ENCODE results near the gene FIZ1.

Gene FIZ1

GRCh38 chr19:55599468-55599841 lies at the start of gene FIZ1:
Gene FIZ1 (minus strand): TSS chr19:55599517. CDS start chr19:55597865, 1,652 bp downstream.
- CTCF ChIA-PET = interaction anchor here (0.7 to 2.4 kb wide), 5 partner anchors 12 to 96 kb away, joined by 3 to 9 read pairs (median 6); no protein-coding TSS in a partner anchor

DNA sequence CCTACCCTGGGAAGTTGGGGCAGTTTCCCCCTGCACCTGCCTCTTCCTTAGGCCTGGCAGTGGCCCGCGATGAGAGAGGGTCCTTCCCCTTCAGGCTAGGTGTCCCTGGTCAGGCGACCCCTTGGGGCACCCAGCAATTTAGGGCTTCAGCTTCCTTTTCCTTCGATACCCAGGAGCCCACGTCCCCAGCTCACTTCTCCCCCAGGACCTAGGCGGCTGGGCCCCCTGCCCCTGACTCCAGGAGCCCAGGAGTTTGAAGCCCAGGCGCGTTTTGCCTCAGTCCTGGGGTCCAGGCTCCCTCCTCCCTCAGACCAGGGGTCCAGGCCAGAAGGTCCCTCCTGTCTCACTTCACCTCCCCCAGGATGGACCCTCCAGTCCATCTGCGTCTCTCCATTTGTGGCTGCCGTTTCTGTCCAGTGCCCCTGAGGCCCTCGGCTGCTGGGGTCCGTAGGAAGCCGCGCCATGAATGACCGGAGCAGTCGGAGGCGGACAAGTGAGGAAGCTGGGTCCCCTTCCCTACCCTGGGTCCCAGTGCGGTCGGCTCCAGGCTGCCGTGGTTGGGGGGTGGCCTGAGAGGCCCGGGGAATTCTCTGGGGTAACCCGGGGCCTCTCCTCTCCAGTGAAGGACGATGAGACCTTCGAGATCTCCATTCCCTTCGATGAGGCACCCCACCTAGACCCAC lies 49.4 kb upstream of the FIZ1 start:
- DNase-seq (ENCODE audit: extremely low spot score) = no peak
- TF ChIP-seq, protein P1, sequence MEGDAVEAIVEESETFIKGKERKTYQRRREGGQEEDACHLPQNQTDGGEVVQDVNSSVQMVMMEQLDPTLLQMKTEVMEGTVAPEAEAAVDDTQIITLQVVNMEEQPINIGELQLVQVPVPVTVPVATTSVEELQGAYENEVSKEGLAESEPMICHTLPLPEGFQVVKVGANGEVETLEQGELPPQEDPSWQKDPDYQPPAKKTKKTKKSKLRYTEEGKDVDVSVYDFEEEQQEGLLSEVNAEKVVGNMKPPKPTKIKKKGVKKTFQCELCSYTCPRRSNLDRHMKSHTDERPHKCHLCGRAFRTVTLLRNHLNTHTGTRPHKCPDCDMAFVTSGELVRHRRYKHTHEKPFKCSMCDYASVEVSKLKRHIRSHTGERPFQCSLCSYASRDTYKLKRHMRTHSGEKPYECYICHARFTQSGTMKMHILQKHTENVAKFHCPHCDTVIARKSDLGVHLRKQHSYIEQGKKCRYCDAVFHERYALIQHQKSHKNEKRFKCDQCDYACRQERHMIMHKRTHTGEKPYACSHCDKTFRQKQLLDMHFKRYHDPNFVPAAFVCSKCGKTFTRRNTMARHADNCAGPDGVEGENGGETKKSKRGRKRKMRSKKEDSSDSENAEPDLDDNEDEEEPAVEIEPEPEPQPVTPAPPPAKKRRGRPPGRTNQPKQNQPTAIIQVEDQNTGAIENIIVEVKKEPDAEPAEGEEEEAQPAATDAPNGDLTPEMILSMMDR (IDR thresholded peaks at IDR 0.05; ENCODE audit: control extremely low read depth, extremely low read depth, low read depth, missing control alignments) = no peak
- CTCF ChIA-PET = interaction anchor here (7.2 kb wide), 1 partner anchor 14 kb away, joined by 84 read pairs; no protein-coding TSS in a partner anchor
- POLR2A ChIA-PET = interaction anchor here (0.7 to 1.7 kb wide), 3 partner anchors 13 to 242 kb away, joined by 3 to 8 read pairs (median 3); partner anchors contain the start of genes UBE2S and ZNF784

More at GRCh38 chr19:55599468-55599841, at the start of gene FIZ1:
- POLR2A ChIA-PET = interaction anchor here (0.6 to 1.0 kb wide), 5 partner anchors 20 to 1410 kb away, joined by 3 to 4 read pairs (median 3); partner anchors contain the start of genes MBOAT7 and U2AF2
- peak; percentile 85 for DNase-seq (ENCODE audit: extremely low spot score)
- TF ChIP-seq, protein P1 (IDR thresholded peaks at IDR 0.05; ENCODE audit: control extremely low read depth, extremely low read depth, low read depth, missing control alignments) = no peak

- peak; percentile 57 for DNase-seq (ENCODE audit: extremely low spot score)
- ChIA-PET POLR2A (interaction anchor here (0.5 to 1.7 kb wide), 4 partner anchors 9 to 241 kb away, joined by 3 to 8 read pairs (median 4); partner anchors contain the start of genes UBE2S and ZNF524), CTCF (interaction anchor here (0.9 to 7.2 kb wide), 5 partner anchors 9 to 143 kb away, joined by 3 to 84 read pairs (median 7); partner anchors contain the start of gene ZNF865)
- TF ChIP-seq, protein P1 (IDR thresholded peaks at IDR 0.05; ENCODE audit: control extremely low read depth, extremely low read depth, low read depth, missing control alignments) = no peak
These were observed 48.6 kb upstream of the FIZ1 start, which contains the start of gene CCDC106 for GRCh38 chr19:55647732-55648584. Gene CCDC106 (plus strand): TSS chr19:55648212. CDS start chr19:55649047, 835 bp downstream.

GRCh38 chr19:55646889-55647731 lies 47.8 kb upstream of the FIZ1 start:
- ChIA-PET CTCF (interaction anchor here (0.8 to 7.2 kb wide), 6 partner anchors 10 to 143 kb away, joined by 3 to 84 read pairs (median 6); partner anchors contain the start of gene ZNF865), POLR2A (interaction anchor here (0.5 to 1.7 kb wide), 3 partner anchors 10 to 47 kb away, joined by 3 to 8 read pairs (median 4); partner anchors contain the start of gene ZNF524)
- DNase-seq (ENCODE audit: extremely low spot score) = no peak
- TF ChIP-seq, protein P1 (IDR thresholded peaks at IDR 0.05; ENCODE audit: control extremely low read depth, extremely low read depth, low read depth, missing control alignments) = no peak

GRCh38 chr19:55645512-55645881 lies 46.2 kb upstream of the FIZ1 start:
- DNase-seq (ENCODE audit: extremely low spot score) = no peak
- CTCF ChIA-PET = interaction anchor here (1.2 to 7.2 kb wide), 3 partner anchors 9 to 142 kb away, joined by 3 to 84 read pairs (median 31); partner anchors contain the start of gene U2AF2
- TF ChIP-seq, protein P1 (IDR thresholded peaks at IDR 0.05; ENCODE audit: control extremely low read depth, extremely low read depth, low read depth, missing control alignments) = no peak
- POLR2A ChIA-PET = no interaction called here

Data from GM10248 (cell line).